Esophagus muscularis mucosa (tissue), 4 donors: ENCODE data around the gene PAXIP1.

Experiments used
- EP300 ChIP-seq: sonication (generic); formaldehyde crosslinking; IDR thresholded peaks from one replicate; pipeline ENCODE4 v1.6.1; 2017; ENCODE audit warnings: antibody characterized with exemption
- POLR2A ChIP-seq: fragments of 450-650 bp; IDR thresholded peaks from one replicate; pipeline ENCODE4 v1.6.1; 2017; ENCODE audit warnings: antibody characterized with exemption, moderate library complexity, mild to moderate bottlenecking, low read depth
- POLR2AphosphoS5 ChIP-seq, 2 donors: sonication (generic); formaldehyde crosslinking; IDR thresholded peaks; one replicate each; pipeline ENCODE4 v1.6.1; 2017; ENCODE audit warnings: antibody characterized with exemption in 2 of 2
- TF ChIP-seq, protein P1 (sequence below), 3 experiments: fragments of 200-600 bp in 2 of 3; fragments of 450-650 bp in 1 of 3; sonication (generic) in 2 of 3; IDR thresholded peaks; one replicate each; pipeline ENCODE4 v1.5.1; 2017 to 2019; ENCODE audit warnings: antibody characterized with exemption in 3 of 3, mild to moderate bottlenecking in 2 of 3, moderate library complexity in 1 of 3

DNA sequence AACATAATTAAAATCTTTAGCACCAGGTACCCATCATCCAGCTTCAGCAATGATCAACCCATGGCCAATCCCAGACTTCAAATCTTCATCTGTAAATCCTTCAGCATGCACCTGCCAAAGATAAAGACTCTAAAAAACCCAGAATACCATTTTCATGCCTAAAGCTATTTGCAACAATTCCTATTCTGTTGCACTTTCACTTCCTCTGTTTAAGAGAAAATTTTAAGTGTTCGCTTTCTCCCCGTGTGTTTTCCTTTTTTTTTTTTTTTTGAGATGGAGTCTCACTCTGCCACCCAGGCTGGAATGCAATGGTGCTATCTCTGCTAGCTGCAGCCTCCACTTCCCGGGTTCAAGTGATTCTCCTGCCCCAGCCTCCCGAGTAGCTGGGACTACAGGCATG lies 35.4 kb upstream of the PAXIP1 start:
- TF ChIP-seq POLR2AphosphoS5 (IDR thresholded peaks at IDR 0.05) (no peak), POLR2A (no peak), EP300 (no peak)
- TF ChIP-seq, protein P1, sequence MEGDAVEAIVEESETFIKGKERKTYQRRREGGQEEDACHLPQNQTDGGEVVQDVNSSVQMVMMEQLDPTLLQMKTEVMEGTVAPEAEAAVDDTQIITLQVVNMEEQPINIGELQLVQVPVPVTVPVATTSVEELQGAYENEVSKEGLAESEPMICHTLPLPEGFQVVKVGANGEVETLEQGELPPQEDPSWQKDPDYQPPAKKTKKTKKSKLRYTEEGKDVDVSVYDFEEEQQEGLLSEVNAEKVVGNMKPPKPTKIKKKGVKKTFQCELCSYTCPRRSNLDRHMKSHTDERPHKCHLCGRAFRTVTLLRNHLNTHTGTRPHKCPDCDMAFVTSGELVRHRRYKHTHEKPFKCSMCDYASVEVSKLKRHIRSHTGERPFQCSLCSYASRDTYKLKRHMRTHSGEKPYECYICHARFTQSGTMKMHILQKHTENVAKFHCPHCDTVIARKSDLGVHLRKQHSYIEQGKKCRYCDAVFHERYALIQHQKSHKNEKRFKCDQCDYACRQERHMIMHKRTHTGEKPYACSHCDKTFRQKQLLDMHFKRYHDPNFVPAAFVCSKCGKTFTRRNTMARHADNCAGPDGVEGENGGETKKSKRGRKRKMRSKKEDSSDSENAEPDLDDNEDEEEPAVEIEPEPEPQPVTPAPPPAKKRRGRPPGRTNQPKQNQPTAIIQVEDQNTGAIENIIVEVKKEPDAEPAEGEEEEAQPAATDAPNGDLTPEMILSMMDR (IDR thresholded peaks at IDR 0.05): no peak
